A673 (cell line): ENCODE results near the gene UBAP2L. TPM values are rescaled to one million over a fixed set of nuclear protein-coding genes. Genes with fewer than 3 reads are reported as not detected.
"Not testable (repeated sequence)": the region's sequence is repeated elsewhere in the genome, so short reads cannot be mapped to it uniquely, and the experiment has no call there.

ENCODE experiments used
- BruUV-seq: library from RNA; stranded (reverse); fragments of 400-500 nt; replicated peaks from 2 replicates; lab custom pipeline; 2021; lab: Mats Ljungman, UMichigan
- CTCF ChIA-PET: fragments of 300-600 bp; sonication (Branson Sonifier 250); formaldehyde crosslinking; loops from one replicate; lab custom pipeline; 2022; ENCODE audit warnings: antibody characterized with exemption; lab: Charles Lee
- POLR2A ChIA-PET: fragments of 300-600 bp; sonication (Branson Sonifier 250); formaldehyde crosslinking; loops from one replicate; lab custom pipeline; 2022; ENCODE audit warnings: antibody characterized with exemption; ENCODE audit not compliant: low non-redundant PET; lab: Charles Lee
- DNase-seq: peaks from one replicate; pipeline ENCODE4 v3.0.0-alpha.2; 2015; ENCODE audit warnings: low spot score
- H3K27ac ChIP-seq: fragments of 200-600 bp; sonication (generic); 2 replicates; pipeline ENCODE4 v1.5.1; 2016; ENCODE audit warnings: mixed run types, low read depth, mild to moderate bottlenecking, mixed read lengths, antibody characterized with exemption, low read length; ENCODE audit not compliant: poor library complexity, severe bottlenecking
- H3K27me3 ChIP-seq: fragments of 200-600 bp; sonication (generic); replicated peaks from 2 replicates; pipeline ENCODE4 v1.6.1; 2017; ENCODE audit warnings: mixed run types, low read depth, mild to moderate bottlenecking, mixed read lengths, antibody characterized with exemption, low read length; ENCODE audit not compliant: insufficient read depth, poor library complexity
- H3K36me3 ChIP-seq: fragments of 200-600 bp; sonication (generic); 2 replicates; pipeline ENCODE4 v1.6.1; 2016; ENCODE audit warnings: mixed run types, mild to moderate bottlenecking, mixed read lengths, antibody characterized with exemption, low read length; ENCODE audit not compliant: insufficient read depth, poor library complexity, severe bottlenecking
- H3K4me1 ChIP-seq: fragments of 200-600 bp; sonication (generic); 2 replicates; pipeline ENCODE4 v1.6.1; 2017; ENCODE audit warnings: mixed run types, mild to moderate bottlenecking, mixed read lengths, antibody characterized with exemption, low read length; ENCODE audit not compliant: insufficient read depth, poor library complexity, severe bottlenecking
- H3K4me3 ChIP-seq: fragments of 200-600 bp; sonication (generic); 2 replicates; pipeline ENCODE4 v1.5.1; 2016; ENCODE audit warnings: low read depth, mixed run types, mild to moderate bottlenecking, mixed read lengths, low read length; ENCODE audit not compliant: poor library complexity, severe bottlenecking
- H3K9me3 ChIP-seq: fragments of 200-600 bp; sonication (generic); 2 replicates; pipeline ENCODE4 v1.6.1; 2016; ENCODE audit warnings: mixed run types, low read depth, mild to moderate bottlenecking, mixed read lengths, antibody characterized with exemption, low read length; ENCODE audit not compliant: poor library complexity, severe bottlenecking
- EZH2 ChIP-seq: fragments of 200-600 bp; sonication (generic); IDR thresholded peaks from 2 replicates; pipeline ENCODE4 v1.6.1; 2017; ENCODE audit warnings: borderline replicate concordance, low read depth, mild to moderate bottlenecking, mixed read lengths, antibody characterized with exemption, low read length; ENCODE audit not compliant: poor library complexity, severe bottlenecking
- intact Hi-C: fragments of 100-400 bp; cut with micrococcal nuclease; formaldehyde crosslinking; loops from one replicate; pipeline ENCODE4 v1.10.0; 2022; ENCODE audit not compliant: unreplicated experiment
- total RNA-seq: library from RNA; stranded (reverse); gene quantifications from 2 replicates; pipeline ENCODE4 v1.2.3, GENCODE V29; 2021
- TF ChIP-seq, protein P1 (sequence below): fragments of 300-800, 200-600 bp; sonication (generic); conservative IDR thresholded peaks from 2 replicates; pipeline ENCODE4 v1.5.1; 2017; ENCODE audit warnings: low read depth, mild to moderate bottlenecking, antibody characterized with exemption, low read length, moderate library complexity, mixed read lengths

Gene UBAP2L
- total RNA-seq, 1 experiment from 2014 or later: 269 TPM

- BruUV-seq: no TSS peak
- Histone ChIP-seq H3K27ac (peak overlapping the region; percentile 18), H3K4me3 (no peak overlapping the region), H3K4me1 (peaks cover 20% of the 10 kb centered on the region), H3K9me3 (no peaks in the 10 kb centered on the region), H3K27me3 (no peaks in the 10 kb centered on the region), H3K36me3 (peaks cover 47% of the 10 kb centered on the region)
- ChIA-PET CTCF (no interaction called here), POLR2A (no interaction called here)
- intact Hi-C loops: no loop called here
- TF ChIP-seq, protein P1, sequence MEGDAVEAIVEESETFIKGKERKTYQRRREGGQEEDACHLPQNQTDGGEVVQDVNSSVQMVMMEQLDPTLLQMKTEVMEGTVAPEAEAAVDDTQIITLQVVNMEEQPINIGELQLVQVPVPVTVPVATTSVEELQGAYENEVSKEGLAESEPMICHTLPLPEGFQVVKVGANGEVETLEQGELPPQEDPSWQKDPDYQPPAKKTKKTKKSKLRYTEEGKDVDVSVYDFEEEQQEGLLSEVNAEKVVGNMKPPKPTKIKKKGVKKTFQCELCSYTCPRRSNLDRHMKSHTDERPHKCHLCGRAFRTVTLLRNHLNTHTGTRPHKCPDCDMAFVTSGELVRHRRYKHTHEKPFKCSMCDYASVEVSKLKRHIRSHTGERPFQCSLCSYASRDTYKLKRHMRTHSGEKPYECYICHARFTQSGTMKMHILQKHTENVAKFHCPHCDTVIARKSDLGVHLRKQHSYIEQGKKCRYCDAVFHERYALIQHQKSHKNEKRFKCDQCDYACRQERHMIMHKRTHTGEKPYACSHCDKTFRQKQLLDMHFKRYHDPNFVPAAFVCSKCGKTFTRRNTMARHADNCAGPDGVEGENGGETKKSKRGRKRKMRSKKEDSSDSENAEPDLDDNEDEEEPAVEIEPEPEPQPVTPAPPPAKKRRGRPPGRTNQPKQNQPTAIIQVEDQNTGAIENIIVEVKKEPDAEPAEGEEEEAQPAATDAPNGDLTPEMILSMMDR: no peak
- no peak for TF ChIP-seq EZH2
- DNase-seq: no peak
These were observed 2.9 kb downstream of the UBAP2L start for GRCh38 chr1:154223621-154224020.

- CTCF ChIA-PET: no interaction called here
- intact Hi-C loops: no loop called here
- H3K36me3 ChIP-seq: peaks cover 60% of the 10 kb centered on the region
- H3K27me3 ChIP-seq: no peaks in the 10 kb centered on the region
- no peaks in the 10 kb centered on the region for H3K9me3 ChIP-seq
- no peak overlapping the region for H3K4me3 ChIP-seq
- H3K4me1 ChIP-seq: peaks cover 14% of the 10 kb centered on the region
- no peak for TF ChIP-seq EZH2
- TF ChIP-seq, protein P1: no peak
- DNase-seq: no peak
- BruUV-seq: no TSS peak
- POLR2A ChIA-PET: no interaction called here
- H3K27ac ChIP-seq: no peak overlapping the region
These were observed 4.6 kb downstream of the UBAP2L start for GRCh38 chr1:154225370-154225769.

- intact Hi-C loops, BruUV-seq, POLR2A ChIA-PET, H3K4me3 ChIP-seq, DNase-seq, CTCF ChIA-PET, H3K27me3 ChIP-seq, H3K4me1 ChIP-seq, H3K27ac ChIP-seq, H3K9me3 ChIP-seq: not testable (repeated sequence)
- H3K36me3 ChIP-seq: peaks cover 99% of the 10 kb centered on the region
These were observed 10.4 kb downstream of the UBAP2L start for GRCh38 chr1:154231112-154231511.

DNA sequence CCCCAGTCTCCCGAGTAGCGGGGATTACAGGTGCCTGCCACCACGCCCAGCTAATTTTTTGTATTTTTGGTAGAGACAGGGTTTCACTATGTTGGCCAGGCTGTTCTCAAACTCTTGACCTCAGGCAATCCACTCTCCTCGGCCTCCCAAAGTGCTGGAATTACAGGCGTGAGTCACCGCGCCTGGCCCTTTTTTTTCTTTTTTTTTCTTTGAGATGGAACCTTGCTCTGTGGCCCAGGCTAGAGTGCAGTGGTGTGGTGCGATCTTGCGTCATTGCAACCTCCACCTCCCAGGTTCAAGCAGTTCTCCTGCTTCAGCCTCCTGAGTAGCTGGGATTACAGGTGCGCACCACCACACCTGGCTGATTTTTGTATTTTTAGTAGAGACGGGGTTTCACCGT is 12.4 kb downstream of the UBAP2L start:
- CTCF ChIA-PET: not testable (repeated sequence)

More for the DNA sequence above, 12.4 kb downstream of the UBAP2L start:
- H3K27ac ChIP-seq, POLR2A ChIA-PET, intact Hi-C loops, BruUV-seq, H3K9me3 ChIP-seq, H3K4me3 ChIP-seq, H3K27me3 ChIP-seq, DNase-seq, H3K4me1 ChIP-seq: not testable (repeated sequence)
- peaks cover 99% of the 10 kb centered on the region for H3K36me3 ChIP-seq
